Mucosa of gallbladder (tissue), 1 donor: ENCODE data around the gene GRM2. TPM values are rescaled to one million over a fixed set of nuclear protein-coding genes. Genes with fewer than 3 reads are reported as not detected.
A peak's percentile ranks its signal among the peaks of the same experiment; 100 is the strongest.

ENCODE experiments used
- DNase-seq: peaks from one replicate; pipeline ENCODE4 v3.0.0-alpha.2; 2020; ENCODE audit warnings: low spot score
- total RNA-seq: library from RNA; stranded (reverse); gene quantifications from one replicate; pipeline ENCODE4 v1.2.1, GENCODE V29; 2021
- donor health status: DM: no; HTN: no; CAD: no.

GRM2 gene
- total RNA-seq, 1 donor from 2014 or later, result 0.29 TPM

DNA sequence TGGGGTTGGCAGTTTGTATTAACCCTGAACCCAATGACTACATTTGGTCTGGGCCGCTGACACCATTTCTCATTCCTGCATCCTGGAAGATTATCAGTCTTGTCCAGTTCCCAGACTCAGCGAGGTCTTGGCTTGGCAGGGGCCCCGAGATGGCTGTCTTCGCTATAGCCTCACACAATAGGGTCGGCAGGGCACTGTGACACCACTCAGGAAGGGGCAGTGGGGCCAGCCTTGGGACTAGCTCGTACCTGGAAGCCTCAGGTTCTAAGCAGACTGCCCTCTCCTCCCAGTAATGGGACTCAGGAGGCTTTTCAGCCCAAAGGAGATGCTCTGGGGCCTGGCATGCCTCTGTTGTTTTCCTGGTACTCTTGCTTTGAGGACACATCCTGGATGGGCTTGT lies 26.7 kb upstream of the GRM2 start:
- DNase-seq, result no peak

DNA sequence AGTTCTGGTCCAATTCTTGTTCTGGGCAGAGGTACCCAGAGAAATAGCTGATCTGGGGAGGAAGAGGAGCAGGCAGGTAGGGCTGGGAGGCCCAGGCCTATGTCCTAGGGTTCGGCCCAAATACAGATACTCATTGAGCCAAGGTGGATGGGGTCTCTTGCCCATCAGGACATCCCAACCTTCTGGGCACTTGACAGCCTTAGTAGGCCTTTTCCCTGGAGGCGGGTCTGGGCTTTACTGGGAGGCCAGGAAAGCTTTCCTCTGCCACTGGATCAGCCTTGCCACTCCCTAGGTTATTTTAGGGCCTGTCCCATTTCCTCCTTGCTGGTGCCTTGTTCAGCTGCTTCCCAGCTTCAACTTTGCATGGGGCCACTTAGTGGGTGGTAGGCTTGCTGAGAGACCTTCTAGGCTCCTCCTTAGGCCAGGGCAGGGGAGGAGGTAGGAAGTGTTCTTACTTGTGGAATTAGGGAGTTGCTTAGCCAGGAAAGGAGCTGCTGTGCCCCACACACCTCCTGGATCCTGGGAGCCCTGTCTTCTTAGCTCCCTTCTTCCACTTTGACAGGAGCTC lies 26.1 kb upstream of the GRM2 start:
- DNase-seq, result no peak

DNA sequence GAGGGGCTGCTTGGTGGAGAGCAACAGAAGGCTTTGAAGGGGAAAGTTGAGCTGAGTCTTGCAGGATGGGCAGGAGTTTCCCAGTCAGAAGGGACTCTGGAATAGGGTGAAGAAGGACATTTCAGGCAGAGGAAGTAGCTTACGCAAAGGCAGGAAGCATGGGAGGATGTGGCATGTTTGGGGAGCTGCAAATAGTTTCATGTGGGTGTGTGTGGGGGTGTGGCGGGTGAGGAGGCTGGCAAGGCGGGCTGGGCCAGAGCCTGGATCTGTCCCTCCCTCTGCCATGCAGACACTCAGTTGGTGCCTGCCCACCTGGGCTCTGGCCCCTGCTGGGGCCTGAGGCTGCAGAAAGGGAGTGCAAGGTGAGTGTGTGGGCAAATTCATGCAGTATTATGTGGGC lies 25.4 kb upstream of the GRM2 start:
- peak; percentile 16 for DNase-seq

DNA sequence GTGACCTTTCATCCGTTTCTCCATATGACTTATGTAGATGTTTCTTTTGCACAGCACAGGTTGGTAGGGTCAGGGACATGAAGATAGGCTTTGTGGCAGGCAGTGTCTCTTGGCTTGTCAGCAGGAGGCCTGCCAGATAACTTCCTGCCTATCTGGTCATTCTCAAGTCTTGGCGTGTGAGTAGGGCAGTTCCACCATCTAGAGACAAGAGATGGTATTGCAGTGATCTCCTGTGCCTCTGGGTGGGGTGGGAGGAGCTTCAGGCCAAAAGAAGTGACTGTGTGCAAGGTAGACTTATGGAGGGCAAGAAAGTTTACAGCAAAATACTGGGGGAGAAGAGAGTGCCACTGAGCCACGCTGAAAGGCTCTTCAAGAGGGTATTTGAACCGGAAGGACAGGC lies 24.8 kb upstream of the GRM2 start:
- peak; percentile 81 for DNase-seq

DNA sequence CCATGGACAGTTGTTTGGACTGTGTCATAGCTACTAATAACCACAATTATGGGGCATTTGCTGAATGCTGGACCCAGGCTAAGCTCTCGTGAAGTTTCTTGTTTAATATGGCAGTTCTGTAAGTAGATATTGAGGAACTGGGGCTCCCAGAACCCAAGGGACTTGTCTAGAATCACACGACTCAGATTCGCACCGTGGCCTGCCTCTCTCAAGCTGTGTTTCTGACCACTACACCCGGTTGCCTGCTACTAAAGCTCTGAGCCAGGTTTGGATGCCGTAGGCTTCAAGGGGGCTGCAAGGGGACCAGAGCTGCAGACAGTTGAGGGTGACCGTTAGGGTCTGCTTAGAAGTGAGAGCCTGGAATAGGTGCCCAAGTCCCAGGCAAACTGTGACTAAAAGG lies 24.3 kb upstream of the GRM2 start:
- no peak for DNase-seq

DNA sequence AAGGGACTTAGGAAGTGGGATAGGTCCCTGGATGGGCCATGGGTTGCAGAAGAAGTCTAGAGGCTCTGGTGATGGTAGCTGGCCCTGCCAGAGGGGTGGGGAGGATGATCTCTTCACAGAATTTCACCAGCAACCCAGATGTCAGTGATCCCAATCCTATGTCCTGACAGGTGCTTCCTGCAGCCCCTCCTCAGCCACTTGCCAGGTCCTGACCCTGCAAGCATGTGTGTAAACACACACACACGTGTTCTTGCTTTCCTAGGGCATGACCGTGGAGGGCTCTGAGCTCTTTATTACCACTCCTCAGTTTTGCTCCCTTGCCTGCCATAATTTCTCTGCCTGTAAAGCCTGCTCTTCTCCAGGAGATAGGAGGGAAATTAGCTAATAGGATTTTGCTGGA lies 23.3 kb upstream of the GRM2 start:
- no peak for DNase-seq

DNA sequence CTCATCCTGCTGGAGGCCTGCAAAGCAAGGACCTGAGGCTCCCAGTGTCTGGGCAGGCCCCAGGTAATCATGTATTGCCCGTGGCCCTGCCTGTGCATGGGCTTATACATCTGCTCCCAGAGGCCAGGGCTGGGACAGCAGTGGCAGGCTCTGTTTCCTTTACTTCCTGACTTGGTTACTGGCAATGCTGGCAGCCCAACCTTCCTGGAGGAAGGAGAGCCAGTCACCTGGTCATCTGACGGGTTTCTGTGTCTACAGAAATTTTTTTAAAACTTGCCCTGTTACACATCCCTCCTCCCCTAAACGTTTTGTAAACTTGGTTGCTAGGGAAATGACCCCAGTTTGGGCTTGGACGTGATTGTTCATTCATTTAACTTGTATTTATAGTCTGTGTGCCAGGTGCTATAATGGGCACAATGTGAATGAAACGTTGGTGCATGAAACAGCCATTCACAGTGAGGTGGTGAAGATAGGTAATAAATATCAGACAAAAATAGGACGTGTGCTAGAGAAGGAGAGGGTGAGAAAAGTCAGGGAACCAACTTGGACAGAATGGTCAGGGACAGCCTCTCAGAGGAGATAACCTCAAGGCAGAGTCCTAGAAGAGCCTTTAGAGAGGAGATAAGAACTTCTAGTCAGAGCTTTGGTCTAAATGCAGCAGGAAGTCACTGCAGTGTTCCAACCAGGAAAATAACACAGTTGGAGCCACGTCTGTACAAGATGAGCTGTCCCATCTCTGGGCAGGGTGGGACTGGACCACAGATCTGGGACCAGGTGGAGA lies 21.7 kb upstream of the GRM2 start:
- no peak for DNase-seq

DNA sequence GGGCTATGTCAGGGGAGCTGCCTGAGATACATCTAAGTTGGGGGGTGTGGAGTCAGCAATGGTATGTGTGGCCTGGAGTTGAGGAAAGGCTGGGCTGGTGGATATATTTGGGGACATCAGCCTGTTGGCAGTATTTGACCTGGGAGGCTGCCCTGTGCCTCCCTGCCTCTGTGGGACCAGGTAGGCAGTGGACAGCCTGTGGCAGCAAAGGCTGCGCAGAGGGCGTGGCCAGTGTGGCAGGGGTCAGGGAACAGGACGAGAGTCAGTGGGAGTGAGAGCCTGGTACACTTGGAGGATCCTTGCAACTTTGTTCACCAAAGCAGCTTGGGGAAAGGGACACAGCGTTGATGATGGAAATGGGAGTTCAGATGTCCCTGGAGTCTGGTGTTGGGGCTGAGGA lies 20.8 kb upstream of the GRM2 start:
- no peak for DNase-seq

DNA sequence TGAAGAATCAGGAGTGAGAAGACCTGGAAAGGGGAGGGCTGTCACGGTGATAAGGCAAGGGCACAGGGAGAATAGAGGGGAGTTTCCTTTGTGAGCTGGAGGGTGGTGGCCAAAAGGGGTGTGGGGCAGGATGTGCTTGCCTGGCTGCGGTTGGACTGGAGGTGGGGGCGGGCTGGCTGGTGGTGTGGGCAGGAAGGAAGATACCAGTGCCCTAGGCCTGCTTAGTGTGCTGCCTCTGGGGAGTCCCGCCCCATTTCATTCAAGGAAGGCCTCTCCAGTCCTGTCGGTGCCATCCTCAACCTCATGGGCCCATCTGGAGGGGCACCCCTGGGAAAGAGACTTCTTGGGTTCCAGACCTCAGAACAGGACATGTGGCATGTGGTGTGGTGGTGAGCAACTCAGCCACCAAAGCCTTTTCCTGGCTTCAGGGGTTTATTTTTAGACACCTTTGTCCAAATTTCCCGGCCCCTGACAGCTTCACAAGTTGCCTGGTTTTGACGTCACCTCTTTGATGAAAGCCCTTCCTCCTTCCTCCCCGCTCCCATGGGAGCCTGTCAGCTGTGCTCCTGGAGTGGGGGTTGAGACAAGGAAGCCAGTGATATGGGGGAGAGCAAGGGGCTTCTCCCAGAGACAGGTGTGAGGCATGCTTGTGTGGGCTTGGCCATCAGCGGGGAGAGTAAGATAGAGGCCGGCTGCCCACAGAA lies 20.2 kb upstream of the GRM2 start:
- DNase-seq, result peak; percentile 49

DNA sequence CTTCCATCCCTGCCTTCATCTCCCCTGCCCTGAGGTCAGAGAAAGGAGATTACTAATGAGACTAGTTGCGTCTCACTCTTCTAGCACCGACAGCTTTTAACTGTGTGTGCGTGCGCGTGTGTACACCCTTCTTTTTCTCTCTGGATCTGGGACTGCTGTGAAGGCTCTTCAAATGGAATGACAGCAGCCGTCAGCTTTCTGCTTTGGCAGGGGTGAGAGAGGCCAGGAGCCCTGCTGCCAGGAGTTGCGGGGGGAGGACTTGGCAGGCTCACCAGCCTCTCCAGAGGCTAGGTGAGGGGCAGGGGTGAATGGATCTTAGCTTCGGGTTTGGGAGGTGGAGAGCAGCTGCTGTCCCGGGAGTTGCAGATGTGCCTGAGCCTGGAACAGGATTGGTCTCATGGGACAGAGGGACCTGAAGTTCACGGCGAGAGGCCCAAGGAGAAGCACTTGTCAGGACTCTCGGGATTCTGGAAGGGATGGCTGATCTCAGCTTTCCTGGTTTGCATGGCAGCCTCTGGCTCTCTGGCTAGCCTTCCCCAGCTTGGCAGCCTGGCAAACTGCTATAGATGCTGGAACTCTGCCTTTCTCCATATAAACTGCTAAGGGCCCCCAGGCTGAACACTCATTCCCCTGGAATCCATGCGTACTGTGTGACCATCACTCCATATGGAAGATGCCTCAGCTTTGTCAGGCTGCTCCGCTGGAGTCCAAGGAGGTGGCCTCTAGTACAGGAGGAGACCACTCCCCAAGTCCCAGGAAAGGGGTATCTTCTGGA lies 19.2 kb upstream of the GRM2 start:
- DNase-seq, result no peak

DNA sequence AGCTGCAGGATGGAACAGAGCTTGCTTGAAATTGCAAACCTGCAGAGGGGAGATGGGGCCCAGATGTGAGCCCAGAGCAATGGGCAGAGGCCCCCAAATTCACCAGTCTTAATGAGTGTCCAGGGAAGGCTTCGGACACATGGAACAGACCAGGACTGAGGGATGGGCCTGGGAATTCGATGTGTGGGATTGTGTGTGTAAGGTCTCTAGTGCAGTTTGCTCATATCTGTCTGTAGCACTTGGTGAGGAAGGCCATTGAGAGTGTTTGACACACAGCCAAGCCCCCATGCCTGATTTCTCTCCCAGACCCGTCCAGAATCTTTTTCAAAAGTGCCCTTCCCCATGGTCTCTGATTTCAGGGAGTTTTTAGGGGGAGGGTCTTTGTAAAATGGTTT lies 18.7 kb upstream of the GRM2 start:
- no peak for DNase-seq

DNA sequence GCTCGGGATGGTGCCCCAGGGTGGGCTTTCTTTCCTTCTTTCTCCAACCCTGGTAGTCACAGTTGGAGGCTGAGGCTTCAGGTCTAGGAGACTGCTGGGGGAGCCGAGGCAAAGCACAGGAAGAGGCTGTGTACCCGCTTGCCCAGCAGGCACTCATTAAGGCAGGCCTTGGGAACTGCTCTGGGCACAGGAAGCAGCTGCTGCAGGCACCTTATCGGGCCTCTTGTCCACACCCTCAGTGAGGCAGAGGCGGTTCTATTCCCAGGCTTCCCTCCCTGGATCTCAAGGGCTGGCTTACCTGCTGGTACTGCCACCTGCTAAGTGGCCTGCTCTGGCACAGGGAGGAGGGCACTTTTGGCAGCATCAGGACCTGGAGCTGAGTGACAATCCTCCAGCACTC lies 15.8 kb upstream of the GRM2 start:
- no peak for DNase-seq

DNA sequence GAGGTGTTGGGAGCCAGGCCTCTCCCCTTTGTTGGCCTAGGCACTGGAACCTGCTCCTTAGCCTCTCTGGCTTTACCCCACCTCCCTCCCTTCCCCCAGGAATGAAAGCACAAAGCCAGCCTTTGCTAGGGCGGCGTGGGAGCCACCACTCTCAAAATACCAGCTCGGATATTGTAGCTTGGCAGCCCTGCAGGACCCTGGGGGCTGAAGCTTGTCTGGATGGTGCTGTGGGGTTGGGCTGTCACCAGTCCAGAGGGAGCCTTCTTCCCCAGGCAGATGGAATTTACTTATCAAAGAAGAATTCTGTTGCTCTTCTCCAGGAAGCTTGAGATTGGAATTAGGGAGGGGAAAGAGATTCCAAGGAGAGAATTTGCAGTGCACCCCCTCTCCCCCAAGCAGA lies 14.9 kb upstream of the GRM2 start:
- no peak for DNase-seq

DNA sequence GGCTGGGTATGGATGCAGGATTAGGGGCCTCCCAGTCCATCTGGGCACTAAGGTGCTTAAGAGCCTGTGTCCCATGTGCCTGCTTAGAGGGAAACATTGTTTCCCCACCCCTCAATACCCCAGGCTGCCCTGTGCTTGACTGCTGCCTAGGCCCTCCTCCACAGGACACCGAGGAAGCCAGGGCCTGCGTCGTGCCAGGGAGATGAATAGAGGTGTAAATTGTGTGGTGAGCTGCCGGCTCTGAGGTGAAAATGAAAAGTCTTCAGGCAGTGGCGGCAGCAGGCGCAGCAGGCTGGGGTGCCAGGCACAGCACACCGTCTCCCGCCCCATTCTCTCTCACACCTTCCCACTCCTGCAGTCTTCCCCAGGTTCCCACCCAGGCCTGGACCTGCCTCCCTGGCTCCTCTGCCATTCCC lies 13.9 kb upstream of the GRM2 start:
- no peak for DNase-seq

DNA sequence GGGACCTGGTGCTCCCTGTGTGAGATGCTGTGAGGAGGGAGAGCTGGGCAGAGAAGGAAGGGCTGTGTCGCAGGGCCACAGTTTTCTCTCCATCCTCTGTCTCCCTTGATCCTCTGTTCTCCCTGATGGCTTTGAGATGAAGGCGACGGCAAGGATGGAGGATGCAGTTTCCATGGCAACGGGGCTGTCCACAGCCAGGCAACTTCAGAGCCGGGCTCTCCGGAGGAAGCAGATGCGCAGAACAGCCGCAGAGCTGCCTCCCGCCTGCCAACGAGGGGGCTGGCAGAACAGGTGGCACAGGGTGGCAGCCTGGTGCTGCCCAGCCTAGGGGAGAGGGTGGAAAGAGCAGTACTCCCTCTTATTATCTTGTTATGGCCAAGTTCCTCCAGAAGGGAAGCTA lies 9.9 kb upstream of the GRM2 start:
- DNase-seq, result no peak

DNA sequence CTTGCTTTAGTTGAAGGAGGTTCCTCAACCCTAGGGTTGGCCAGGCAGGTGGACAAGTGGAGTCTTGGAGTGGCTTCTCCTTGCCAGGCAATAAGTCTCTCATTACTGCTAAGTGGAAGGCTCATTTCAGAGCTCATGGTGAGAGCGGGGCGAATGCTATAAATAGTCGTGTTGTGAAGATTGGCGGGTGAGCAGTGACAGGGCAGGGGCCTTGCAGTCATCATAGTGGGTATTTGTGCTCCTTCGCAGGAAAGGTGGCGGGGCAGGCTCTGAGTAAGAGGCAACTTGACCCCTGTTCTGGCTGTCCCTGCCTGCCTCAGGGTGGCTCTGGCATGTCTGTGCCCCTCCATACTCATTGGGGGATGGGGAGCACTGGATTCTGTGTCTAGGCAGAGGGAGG lies 8.7 kb upstream of the GRM2 start:
- no peak for DNase-seq

DNA sequence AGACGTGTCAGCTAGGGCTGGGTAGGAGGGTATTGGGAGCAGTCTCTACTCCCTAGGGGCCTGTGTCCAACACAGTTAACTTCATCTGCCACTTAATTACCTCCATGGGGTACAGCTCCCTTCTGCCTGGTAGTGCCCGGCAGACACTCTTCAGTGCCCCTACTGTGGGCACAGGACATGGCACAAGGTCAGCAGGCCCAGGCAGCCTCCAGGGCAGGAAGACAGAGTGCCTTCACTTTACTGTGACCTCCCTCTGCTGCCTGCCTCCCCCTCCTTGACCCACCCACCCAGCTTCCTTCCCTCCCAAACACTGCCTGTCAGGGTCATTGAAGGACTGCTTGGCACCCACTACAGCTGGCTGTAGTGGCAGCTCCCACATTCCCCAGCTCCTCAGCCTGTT lies 6.5 kb upstream of the GRM2 start:
- DNase-seq, result no peak

DNA sequence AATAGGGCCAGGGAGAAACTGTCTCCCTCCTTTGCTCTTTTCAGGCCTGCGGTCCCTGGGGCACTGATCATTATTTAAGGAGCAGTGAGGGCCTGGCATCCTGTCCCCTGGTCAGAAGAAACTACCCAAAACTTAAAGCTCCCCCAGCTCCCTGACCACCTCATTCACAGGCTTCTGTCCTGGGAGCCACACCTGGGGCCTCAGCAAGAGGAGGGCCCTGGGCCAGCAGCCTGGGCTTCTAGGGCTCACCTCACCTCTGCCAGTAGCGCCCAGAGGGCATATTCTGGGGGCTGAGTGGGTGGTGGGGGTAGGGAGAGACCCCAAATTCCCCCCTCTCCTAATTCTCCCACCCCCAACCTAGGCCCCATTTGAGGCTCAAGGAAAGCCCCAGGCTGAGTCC lies 4.7 kb upstream of the GRM2 start:
- no peak for DNase-seq

DNA sequence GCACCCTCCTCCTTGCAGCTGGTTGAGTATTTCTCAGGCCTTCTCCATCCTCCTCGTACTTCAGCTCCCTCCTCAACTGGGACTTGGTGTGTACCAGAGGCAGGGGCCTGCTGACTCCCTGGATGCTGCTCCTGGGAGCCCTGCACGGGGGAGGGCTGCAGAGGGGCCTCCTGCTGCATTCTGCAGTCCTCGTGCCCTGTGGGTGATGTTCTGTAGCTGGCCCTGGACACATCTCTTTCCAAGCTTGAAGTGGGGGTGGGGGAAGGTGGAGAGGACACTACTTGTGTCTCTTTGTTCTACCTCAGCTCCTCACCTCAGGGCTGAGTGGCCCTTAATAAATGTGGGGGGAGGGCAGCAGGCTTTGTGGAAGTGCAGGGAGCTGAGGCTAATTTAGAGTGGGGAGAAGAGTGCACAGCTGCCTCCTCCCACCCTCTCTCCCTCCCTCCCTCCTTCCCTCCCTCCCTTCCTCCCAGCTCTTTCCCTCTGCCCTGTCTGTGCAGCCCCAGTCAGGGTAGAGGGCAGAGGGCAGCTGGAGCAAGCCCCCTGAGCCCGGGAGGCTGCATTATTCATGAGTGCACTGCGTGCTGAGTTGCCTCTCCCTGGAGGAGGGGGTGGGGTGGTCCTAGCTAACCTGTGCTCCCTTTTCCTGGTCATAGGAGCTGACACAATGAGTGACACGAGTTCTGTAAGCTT lies 3.7 kb upstream of the GRM2 start:
- DNase-seq, result no peak

DNA sequence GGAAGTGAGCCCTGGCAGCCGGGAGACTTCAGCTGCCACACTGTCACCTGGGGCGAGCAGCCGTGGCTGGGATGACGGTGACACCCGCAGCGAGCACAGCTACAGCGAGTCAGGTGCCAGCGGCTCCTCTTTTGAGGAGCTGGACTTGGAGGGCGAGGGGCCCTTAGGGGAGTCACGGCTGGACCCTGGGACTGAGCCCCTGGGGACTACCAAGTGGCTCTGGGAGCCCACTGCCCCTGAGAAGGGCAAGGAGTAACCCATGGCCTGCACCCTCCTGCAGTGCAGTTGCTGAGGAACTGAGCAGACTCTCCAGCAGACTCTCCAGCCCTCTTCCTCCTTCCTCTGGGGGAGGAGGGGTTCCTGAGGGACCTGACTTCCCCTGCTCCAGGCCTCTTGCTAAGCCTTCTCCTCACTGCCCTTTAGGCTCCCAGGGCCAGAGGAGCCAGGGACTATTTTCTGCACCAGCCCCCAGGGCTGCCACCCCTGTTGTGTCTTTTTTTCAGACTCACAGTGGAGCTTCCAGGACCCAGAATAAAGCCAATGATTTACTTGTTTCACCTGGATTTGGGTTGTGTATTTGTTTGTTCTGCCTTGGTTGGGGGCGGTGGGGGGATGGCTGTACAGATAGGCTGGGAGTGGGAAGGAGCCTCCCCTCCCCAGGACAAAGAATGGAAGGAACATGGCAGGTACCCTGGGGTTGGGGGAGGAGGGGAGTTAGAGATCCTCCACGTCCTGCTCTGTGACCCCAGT lies 2.9 kb upstream of the GRM2 start:
- no peak for DNase-seq

DNA sequence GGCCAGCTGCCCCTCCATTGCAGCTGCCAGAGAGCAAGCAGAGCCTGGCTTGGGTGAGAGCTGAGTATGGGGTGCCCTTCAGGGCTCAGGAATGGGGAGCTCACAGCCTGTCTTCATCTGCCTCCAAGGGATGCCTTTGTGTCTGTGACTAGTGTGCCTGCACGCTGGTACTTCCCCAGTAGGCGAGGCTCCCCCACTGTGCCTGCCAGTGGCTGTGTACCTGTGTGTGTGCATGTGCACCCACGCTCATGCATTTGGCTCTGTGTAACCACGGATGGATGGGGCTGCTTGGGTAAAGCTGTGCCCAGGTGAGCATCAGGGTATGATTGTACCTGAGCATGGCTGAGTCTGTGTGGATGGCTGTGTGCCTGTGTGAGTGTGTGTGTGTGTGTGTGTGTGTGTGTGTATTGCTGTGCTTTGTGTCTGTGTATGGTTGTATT lies 2.3 kb upstream of the GRM2 start:
- DNase-seq, result no peak
